ENCODE data around the gene COPRS. TPM values are rescaled to one million over a fixed set of nuclear protein-coding genes. Genes with fewer than 3 reads are reported as not detected.

COPRS gene
- total RNA-seq = 10 to 100 TPM; 23.8 to 45.2 (median 37.0) TPM

DNA sequence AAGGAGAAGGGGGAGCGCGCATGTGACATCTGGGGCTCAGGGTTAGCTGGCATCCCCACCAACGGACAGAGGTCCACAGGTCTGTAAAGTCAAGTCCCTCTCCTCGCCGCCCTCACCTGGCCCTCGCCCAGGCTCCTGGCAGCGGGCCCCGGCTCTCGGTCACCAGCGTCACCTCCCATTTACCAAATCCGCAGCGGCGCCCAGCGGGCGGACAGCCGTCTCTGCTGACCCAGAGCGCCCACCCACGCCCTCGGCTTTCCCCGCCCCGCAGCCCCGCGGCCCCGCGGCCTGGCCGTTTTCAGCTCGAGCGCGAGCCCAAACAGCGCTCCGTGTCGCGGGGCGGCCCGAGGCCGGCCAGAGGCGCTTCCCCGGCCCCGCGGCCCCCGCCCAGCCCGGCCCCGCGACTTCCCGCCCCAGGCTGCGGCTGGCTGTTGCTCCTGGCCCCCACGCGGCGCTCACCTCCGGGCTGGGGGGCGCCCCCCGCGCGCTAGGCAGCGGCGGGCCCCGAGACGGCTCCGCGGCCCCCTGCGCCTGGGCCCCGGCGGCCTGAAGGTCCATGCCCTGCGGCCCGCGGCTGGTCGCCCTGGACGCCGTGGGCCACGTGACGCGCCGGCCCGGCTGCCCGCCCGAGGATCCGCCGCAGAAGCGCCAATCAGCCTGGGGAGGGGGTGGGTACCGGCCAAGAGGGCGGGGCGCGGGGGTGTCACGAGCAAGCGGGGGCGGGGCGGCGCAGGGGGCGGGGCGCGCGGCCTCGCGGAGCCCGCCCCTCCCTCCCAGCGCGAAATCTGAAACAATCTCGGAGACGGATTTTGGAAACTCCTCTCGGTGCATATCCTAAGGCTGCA, at the start of gene COPRS:
TSS of gene COPRS (minus strand) at position 603 of the 845 bp plus-strand sequence. CDS start at position 558, 45 bp downstream.
- intact Hi-C loops (cut with DNase I) = no loop called here
- 1 to 4% methylated on average over 5 to 15 of the region's 100 CpGs for WGBS, 2 donors
- Histone ChIP-seq H3K36me3 (peaks cover 0 to 46% (median 9%) of the 10 kb centered on the region in 3 donors), H3K27ac (peak within 1 kb of the TSS; percentile 58 to 93 (median 90)), H3K27me3 (no peaks in the 10 kb centered on the region), H3K4me1 (peaks cover 0 to 27% (median 15%) of the 10 kb centered on the region in 3 donors), H3K9me3 (no peaks in the 10 kb centered on the region), H3K4me3 (peak within 1 kb of the TSS; percentile 68 to 90 (median 81))
- no peak for TF ChIP-seq POLR2A (IDR thresholded peaks at IDR 0.05)
- peak in 1 of 6 experiments; percentile 2 for TF ChIP-seq CTCF (IDR thresholded peaks at IDR 0.05)
- DNase-seq = peak; percentile 29

- DNase-seq = no peak
- Histone ChIP-seq H3K9me3 (no peaks in the 10 kb centered on the region), H3K4me3 (no peak overlapping the region), H3K27ac (no peak overlapping the region), H3K4me1 (peaks cover 0 to 18% (median 7%) of the 10 kb centered on the region in 3 donors), H3K27me3 (no peaks in the 10 kb centered on the region), H3K36me3 (no peaks in the 10 kb centered on the region)
- TF ChIP-seq POLR2A (IDR thresholded peaks at IDR 0.05) = no peak
- no peak for TF ChIP-seq CTCF (IDR thresholded peaks at IDR 0.05)
- intact Hi-C loops (cut with DNase I) = no loop called here
Observed at GRCh38 chr17:31908386-31908785, 49.3 kb upstream of the COPRS start.

- WGBS, 2 donors = 1 to 11% methylated on average over 7 of the region's 7 CpGs
- H3K27ac ChIP-seq = no peak overlapping the region
- no peak overlapping the region for H3K4me3 ChIP-seq
- no peaks in the 10 kb centered on the region for H3K9me3 ChIP-seq
- intact Hi-C loops (cut with DNase I) = no loop called here
- no peaks in the 10 kb centered on the region for H3K27me3 ChIP-seq
- no peak for DNase-seq
- TF ChIP-seq POLR2A (IDR thresholded peaks at IDR 0.05) (no peak), CTCF (IDR thresholded peaks at IDR 0.05) (no peak)
- H3K36me3 ChIP-seq = no peaks in the 10 kb centered on the region
- peaks cover 0 to 18% (median 7%) of the 10 kb centered on the region in 3 donors for H3K4me1 ChIP-seq
Observed at GRCh38 chr17:31907342-31907962, 48.4 kb upstream of the COPRS start.

DNA sequence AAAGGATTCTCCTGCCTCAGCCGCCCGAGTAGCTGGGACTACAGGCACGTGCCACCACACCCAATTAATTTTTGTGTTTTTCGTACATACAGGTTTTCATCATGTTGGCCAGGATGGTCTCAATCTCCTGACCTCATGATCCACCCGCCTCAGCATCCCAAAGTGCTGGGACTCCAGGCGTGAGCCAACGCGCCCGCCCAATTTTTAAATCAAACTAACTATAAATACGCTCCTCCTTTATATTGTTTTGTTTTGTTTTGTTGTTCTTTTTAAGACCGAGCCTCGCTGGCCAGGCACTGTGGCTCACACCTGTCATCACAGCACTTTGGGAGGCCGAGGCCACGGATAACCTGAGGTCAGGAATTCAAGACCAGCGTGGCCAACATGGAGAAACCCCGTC, 44.4 kb upstream of the COPRS start:
- TF ChIP-seq CTCF (IDR thresholded peaks at IDR 0.05) = no peak
- no peak for TF ChIP-seq POLR2A (IDR thresholded peaks at IDR 0.05)
- no peak overlapping the region for H3K4me3 ChIP-seq
- H3K27me3 ChIP-seq = no peaks in the 10 kb centered on the region
- intact Hi-C loops (cut with DNase I) = no loop called here
- no peak for DNase-seq
- no peaks in the 10 kb centered on the region for H3K9me3 ChIP-seq
- peaks cover 5 to 41% (median 20%) of the 10 kb centered on the region in 3 donors for H3K4me1 ChIP-seq
- 89 to 93% methylated on average over 16 of the region's 16 CpGs for WGBS, 2 donors
- H3K36me3 ChIP-seq = peaks cover 0 to 11% (median 9%) of the 10 kb centered on the region in 3 donors
- H3K27ac ChIP-seq = no peak overlapping the region

DNA sequence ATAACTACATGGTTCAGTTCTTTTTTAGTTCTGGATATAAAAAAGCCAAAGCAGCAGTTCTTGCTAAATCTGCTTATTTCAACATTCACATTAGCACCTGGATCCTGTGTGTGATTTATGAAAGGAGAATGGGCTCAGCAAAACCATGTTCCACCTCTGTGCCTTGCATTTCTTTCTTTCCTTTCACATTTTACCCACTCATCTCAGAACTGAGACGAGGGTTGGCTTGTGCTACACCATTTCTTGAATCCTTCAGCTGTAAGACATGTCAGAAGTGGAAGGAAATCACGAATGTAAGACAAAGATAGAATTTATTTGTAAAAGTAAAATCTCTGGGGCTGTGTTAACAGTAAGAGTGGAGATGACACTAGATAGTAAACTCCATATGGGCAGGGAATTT, 43.6 kb upstream of the COPRS start:
- WGBS, 2 donors = 60 to 65% methylated on average over 2 of the region's 2 CpGs
- no peak overlapping the region for H3K4me3 ChIP-seq
- H3K4me1 ChIP-seq = peaks cover 5 to 34% (median 19%) of the 10 kb centered on the region in 3 donors
- no peak for DNase-seq
- no peaks in the 10 kb centered on the region for H3K9me3 ChIP-seq
- TF ChIP-seq POLR2A (IDR thresholded peaks at IDR 0.05) (no peak), CTCF (IDR thresholded peaks at IDR 0.05) (no peak)
- peaks cover 0 to 18% (median 13%) of the 10 kb centered on the region in 3 donors for H3K36me3 ChIP-seq
- no peak overlapping the region for H3K27ac ChIP-seq
- H3K27me3 ChIP-seq = no peaks in the 10 kb centered on the region
- intact Hi-C loops (cut with DNase I) = no loop called here
